D721Med (cell line): ENCODE results near the gene RAB3GAP2.
"Not testable (repeated sequence)": the region's sequence is repeated elsewhere in the genome, so short reads cannot be mapped to it uniquely, and the experiment has no call there.

Experiments used
- DNase-seq: peaks from one replicate; pipeline ENCODE4 v3.0.0; 2011; ENCODE audit warnings: low spot score; ENCODE audit not compliant: insufficient read length
- FAIRE-seq: peaks from 2 replicates; lab custom pipeline; 2011; peaks lifted over from hg19 to GRCh38; lab: Jason Lieb, UNC
- CTCF ChIP-seq: IDR thresholded peaks from 2 replicates; pipeline ENCODE4 v1.5.1; 2012; ENCODE audit warnings: mild to moderate bottlenecking, control low read depth; ENCODE audit not compliant: insufficient read depth; ENCODE audit errors: missing control alignments

RAB3GAP2 gene

GRCh38 chr1:220251272-220251671, 21.0 kb downstream of the RAB3GAP2 start:
- no peak for DNase-seq
- TF ChIP-seq CTCF = no peak
- FAIRE-seq = no peak

DNA sequence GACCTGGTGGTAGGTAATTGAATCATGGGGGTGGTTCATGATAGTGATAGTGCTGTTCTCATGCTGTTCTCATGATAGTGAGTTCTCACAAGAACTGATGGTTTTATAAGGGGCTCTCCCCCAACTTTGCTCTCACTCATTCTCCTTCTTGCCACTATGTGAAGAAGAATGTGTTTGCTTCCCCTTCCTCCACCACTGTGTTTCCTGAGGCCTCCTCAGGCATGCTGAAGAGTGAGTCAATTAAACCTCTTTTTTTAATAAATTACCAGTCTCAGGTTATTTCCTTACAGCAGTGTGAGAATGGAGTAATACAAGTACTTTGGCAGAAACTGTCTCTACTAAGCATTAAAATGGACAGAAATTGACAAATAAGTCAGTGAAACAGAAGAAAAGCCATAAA, 21.6 kb downstream of the RAB3GAP2 start:
- TF ChIP-seq CTCF = no peak
- FAIRE-seq = no peak
- no peak for DNase-seq

GRCh38 chr1:220249522-220249921, 22.7 kb downstream of the RAB3GAP2 start:
- DNase-seq = no peak
- TF ChIP-seq CTCF = no peak
- no peak for FAIRE-seq

DNA sequence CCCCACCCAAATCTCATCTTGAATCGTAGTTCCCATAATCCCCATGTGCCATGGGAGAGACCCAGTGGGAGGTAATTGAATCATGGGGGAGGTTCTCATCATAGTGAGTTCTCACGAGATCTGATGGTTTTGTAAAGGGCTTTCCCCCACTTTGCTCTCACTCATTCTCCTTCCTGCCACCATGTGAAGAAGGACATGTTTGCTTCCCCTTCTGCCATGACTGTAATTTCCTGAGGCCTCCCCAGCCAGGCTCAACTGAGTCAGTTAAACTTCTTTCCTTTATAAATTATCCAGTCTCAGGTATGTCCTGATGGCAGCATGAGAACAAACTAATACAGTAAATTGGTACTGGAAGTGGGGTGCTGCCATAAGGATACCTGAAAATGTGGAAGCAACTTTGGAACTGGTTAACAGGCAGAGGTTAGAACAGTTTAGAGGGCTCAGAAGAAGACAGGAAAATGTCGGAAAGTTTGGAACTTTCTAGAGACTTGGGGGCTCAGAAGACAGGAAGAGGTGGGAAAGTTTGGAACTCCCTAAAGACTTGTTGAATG, 23.5 kb downstream of the RAB3GAP2 start:
- DNase-seq, FAIRE-seq: not testable (repeated sequence)

- not testable (repeated sequence) for DNase-seq, FAIRE-seq
Observed at GRCh38 chr1:220245900-220246299, 26.4 kb downstream of the RAB3GAP2 start.

GRCh38 chr1:220243947-220244346, 28.3 kb downstream of the RAB3GAP2 start:
- no peak for FAIRE-seq
- DNase-seq = no peak
- no peak for TF ChIP-seq CTCF

DNA sequence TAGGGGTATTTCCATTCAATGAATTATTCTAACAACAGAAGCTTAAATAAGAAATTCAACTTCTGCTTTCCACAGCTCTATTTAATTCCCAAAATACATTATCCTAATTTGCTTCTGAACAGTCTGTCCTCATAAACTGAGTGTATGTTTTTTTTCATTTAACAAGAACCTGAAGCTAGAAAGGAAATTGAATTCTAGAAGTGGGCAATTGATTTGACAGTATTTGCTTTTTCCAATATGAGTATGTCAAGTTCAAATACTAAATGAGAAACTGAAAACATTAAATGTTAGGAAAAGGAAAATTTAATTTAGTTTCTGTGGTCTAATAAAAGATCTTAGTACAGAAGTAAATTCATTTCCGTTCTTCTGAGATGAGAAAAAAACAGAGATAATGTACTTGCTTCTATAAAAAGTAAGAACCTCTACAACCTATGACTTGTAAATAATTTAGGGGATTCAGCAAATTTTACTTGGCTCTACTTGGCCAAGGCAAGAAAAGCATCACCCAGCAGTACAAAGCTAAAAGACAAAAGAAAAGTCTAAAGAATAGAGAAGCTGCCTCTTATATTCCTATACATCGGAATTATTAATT, 31.1 kb downstream of the RAB3GAP2 start:
- FAIRE-seq (no peak), DNase-seq (no peak)
- TF ChIP-seq CTCF = no peak

DNA sequence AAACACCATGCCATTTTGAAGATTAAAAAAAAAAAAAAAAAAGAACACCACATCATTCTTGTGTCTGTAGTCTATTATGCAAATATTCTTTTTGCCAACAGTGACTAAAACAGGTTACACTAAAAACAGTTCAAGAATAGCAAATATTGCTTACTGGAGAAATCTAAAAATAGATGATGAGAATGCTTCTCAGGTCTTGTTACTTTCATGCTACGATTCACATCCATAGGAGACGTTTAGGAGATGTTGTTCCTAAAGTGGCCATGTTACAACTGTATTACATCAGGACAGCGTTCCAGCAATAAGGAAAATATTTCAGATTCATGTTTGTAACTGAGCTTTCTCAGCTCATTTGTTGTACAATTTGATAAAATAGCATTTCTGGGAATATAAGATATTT, 32.3 kb downstream of the RAB3GAP2 start:
- FAIRE-seq = peak; percentile 64
- no peak for TF ChIP-seq CTCF
- DNase-seq = no peak
